Mucosa of rectum (tissue), 2 donors: ENCODE data around the gene UNC13B.

ENCODE experiments used
- H3K27ac ChIP-seq, 2 donors: one replicate each; pipeline ENCODE4 v1.7.0; 2013; ENCODE audit warnings: inconsistent platforms in 2 of 2, low read depth in 2 of 2, low read length in 2 of 2
- H3K27me3 ChIP-seq, 2 donors: one replicate each; pipeline ENCODE4 v1.7.0; 2013; ENCODE audit warnings: low read length in 2 of 2; ENCODE audit not compliant: control insufficient read depth in 2 of 2, insufficient read depth in 2 of 2
- H3K36me3 ChIP-seq, 2 donors: one replicate each; pipeline ENCODE4 v1.7.0; 2013; ENCODE audit warnings: low read length in 2 of 2; ENCODE audit not compliant: control insufficient read depth in 2 of 2, insufficient read depth in 2 of 2
- H3K4me1 ChIP-seq, 2 donors: one replicate each; pipeline ENCODE4 v1.7.0; 2013; ENCODE audit warnings: low read length in 2 of 2, mild to moderate bottlenecking in 1 of 2; ENCODE audit not compliant: control insufficient read depth in 2 of 2, insufficient read depth in 2 of 2
- H3K4me3 ChIP-seq, 2 donors: one replicate each; pipeline ENCODE4 v1.7.0; 2013; ENCODE audit warnings: low read length in 2 of 2
- H3K9ac ChIP-seq, 2 donors: one replicate each; pipeline ENCODE4 v1.7.0; 2013; ENCODE audit warnings: low read length in 2 of 2, low read depth in 1 of 2, mild to moderate bottlenecking in 1 of 2
- H3K9me3 ChIP-seq, 2 donors: one replicate each; pipeline ENCODE4 v1.7.0; 2013; ENCODE audit warnings: low read length in 2 of 2; ENCODE audit not compliant: control insufficient read depth in 2 of 2
- donor health status: healthy.
- donor health status: Normal muscosa, but diverticular disease.

The UNC13B gene

DNA sequence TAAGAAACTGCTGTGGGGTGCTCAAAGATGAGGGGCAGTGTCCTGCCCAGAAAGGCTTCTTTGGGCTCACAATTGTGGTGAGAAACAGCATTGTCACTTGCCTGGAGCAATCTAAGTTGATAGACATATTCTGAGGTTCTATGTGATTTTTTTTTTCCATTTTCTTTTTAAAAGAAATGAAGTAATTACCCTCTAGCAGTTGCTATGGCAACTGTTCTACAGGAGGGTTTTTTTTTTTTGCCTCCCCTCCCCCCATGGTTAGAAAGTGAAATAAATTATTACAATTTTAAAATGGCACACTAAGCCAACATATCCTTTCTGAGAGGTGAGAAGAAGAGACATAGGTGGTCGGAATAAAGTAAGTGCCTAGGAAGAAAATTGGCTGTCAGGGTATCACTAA lies 127.0 kb downstream of the UNC13B start:
- Histone ChIP-seq H3K9ac (no peak overlapping the region), H3K27me3 (no peaks in the 10 kb centered on the region), H3K27ac (no peak overlapping the region), H3K4me3 (no peak overlapping the region), H3K9me3 (no peaks in the 10 kb centered on the region), H3K4me1 (no peaks in the 10 kb centered on the region), H3K36me3 (no peaks in the 10 kb centered on the region)

DNA sequence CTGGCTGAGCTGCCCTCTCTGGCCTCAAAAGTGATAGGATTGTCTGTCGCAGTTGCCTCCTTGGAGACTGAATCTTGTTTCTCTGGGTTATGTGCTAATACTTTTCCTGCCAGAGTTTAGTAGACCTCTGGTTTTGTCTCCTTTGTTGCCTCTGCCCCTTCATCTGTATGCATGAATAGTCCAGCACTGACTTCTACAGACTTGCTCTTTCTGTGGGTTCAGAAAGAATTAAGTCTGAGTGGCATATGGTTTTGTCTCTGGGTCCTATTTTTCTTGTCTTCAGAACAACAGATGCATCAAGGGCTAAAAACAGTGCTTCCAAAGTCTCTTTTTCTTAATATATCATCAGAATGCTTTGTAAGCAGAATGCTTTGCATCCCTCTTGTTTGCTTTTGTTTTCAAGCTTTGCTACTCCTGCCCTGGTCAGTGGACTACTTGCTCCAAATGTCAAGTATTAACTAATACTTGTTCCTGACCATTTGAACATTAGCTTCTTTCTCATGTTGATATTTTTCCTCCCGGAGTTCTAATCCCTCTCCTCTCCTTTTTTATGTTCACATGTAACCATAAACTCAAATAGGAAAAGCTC lies 131.7 kb downstream of the UNC13B start:
- H3K36me3 ChIP-seq, result no peaks in the 10 kb centered on the region
- no peaks in the 10 kb centered on the region for H3K4me1 ChIP-seq
- no peak overlapping the region for H3K9ac ChIP-seq

DNA sequence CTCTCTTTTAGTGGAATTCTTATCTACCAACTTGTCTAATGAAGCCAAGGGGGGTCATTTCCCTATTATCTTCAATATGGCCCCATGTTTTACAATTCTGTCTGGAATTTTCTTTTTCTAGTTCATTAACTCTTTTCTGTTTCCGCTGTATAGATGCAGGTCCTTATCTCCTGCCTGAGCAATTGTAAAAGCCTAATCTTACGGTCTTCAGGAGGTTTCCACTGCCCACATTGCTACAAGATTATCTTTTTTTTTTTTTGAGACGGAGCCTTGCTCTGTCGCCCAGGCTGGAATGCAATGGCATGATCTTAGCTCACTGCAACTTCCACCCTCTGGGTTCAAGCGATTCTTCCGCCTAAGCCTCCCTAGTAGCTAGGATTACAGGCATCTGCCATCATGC lies 132.3 kb downstream of the UNC13B start:
- no peaks in the 10 kb centered on the region for H3K27me3 ChIP-seq
- no peak overlapping the region for H3K27ac ChIP-seq
- H3K36me3 ChIP-seq, result peaks cover 0 to 3% of the 10 kb centered on the region in 2 donors

More for the DNA sequence above, 131.7 kb downstream of the UNC13B start:
- H3K4me3 ChIP-seq, result no peak overlapping the region
- H3K27me3 ChIP-seq, result no peaks in the 10 kb centered on the region
- H3K9me3 ChIP-seq, result no peaks in the 10 kb centered on the region
- no peak overlapping the region for H3K27ac ChIP-seq

DNA sequence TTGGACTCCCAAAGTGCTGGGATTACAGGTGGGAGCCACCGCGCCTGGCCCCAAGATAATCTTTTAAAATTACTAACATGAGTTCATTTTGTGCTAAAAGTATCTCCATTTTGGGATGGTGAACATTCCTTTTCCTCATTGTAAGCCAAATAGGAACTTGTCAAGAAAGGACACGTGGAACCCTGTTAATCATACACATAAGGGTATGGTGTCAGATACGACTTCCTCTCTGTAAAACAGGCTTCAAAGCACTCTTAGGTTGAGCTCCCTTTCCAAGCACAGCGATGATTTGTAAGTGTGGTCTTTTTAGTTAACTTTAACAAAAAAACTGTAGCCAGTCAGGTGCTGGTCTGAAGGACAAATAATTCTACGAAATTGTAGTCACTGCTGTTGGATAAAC lies 132.7 kb downstream of the UNC13B start:
- no peaks in the 10 kb centered on the region for H3K9me3 ChIP-seq
- no peak overlapping the region for H3K4me3 ChIP-seq
- H3K27me3 ChIP-seq, result no peaks in the 10 kb centered on the region
- peaks cover 0 to 3% of the 10 kb centered on the region in 2 donors for H3K36me3 ChIP-seq
- no peak overlapping the region for H3K27ac ChIP-seq
- H3K9ac ChIP-seq, result no peak overlapping the region
- H3K4me1 ChIP-seq, result no peaks in the 10 kb centered on the region

More for the DNA sequence above, 132.3 kb downstream of the UNC13B start:
- Histone ChIP-seq H3K4me1 (no peaks in the 10 kb centered on the region), H3K4me3 (no peak overlapping the region), H3K9me3 (no peaks in the 10 kb centered on the region), H3K9ac (no peak overlapping the region)

DNA sequence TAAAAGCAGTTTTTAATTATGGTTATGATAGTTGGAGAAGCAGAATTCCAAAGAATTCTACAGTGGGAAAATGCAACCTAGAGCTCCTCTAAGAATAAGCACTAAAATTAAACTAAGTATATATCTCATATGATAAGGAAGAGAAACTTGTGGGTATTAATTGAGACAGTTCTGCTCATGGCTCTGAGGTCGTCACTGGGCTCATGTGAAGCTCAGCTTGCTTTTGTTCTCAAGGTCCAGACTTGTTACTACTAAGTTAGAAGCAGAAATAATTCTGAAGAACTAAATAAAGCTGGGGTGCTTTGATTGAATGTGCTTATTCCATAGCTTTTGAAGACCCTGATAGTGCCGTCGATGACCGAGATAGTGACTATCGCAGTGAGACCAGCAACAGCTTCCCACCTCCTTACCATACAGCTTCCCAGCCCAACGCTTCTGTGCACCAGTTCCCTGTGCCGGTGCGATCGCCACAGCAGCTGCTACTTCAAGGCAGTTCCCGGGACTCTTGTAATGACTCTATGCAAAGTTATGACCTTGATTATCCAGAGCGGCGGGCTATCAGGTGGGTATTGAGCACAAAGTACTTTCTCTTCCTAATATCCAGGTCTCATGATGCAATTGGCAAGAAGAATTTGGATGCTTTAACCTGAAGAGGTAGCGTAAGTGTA lies 133.7 kb downstream of the UNC13B start:
- Histone ChIP-seq H3K9me3 (no peaks in the 10 kb centered on the region), H3K27ac (no peak overlapping the region), H3K4me3 (no peak overlapping the region), H3K9ac (no peak overlapping the region), H3K27me3 (no peaks in the 10 kb centered on the region), H3K4me1 (no peaks in the 10 kb centered on the region), H3K36me3 (peaks cover 0 to 11% of the 10 kb centered on the region in 2 donors)

DNA sequence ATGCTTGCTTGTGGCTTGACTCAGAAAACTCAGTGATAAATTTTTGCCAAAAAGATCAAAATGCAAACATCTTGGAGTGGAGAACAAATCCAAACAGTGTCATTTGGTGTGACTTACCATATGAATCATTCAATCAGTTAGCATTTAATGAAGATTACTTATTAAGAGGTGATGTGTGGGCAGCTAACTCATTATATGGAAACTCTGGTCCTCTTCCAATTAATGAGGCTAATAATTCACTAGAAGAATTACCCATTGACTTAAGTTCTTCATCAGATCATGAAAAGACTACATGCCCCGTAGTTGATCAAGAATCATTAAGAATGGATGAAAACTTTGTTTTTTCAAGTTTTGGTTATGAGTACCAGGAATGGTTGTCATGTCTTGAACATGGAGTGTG lies 141.8 kb downstream of the UNC13B start:
- no peak overlapping the region for H3K27ac ChIP-seq
- no peaks in the 10 kb centered on the region for H3K9me3 ChIP-seq
- no peaks in the 10 kb centered on the region for H3K4me1 ChIP-seq
- no peak overlapping the region for H3K9ac ChIP-seq
- H3K36me3 ChIP-seq, result peaks cover 4 to 15% of the 10 kb centered on the region in 2 donors
- H3K27me3 ChIP-seq, result no peaks in the 10 kb centered on the region
- H3K4me3 ChIP-seq, result no peak overlapping the region

DNA sequence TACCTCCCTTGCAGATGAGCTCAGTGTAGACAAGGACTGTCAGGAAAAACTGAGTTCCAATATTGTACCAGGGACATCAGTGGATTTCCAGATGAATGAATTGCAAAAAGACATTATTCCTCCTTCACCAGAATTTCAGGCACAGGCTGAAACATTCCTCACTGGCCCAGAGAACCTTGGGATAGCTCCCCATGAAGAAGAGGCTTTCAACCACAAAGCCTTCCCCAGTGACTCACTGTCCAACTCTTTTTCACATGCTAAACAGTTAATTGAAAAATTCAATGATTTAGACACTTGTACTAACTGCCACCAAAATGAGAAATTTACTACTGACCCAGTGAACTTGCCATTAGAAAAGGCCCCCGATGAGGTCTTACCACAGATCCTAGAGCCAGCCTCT lies 144.5 kb downstream of the UNC13B start:
- H3K27me3 ChIP-seq, result no peaks in the 10 kb centered on the region
- H3K4me3 ChIP-seq, result no peak overlapping the region
- no peak overlapping the region for H3K9ac ChIP-seq
- no peak overlapping the region for H3K27ac ChIP-seq
- H3K36me3 ChIP-seq, result peaks cover 10 to 14% of the 10 kb centered on the region in 2 donors
- H3K9me3 ChIP-seq, result no peaks in the 10 kb centered on the region
- no peaks in the 10 kb centered on the region for H3K4me1 ChIP-seq

DNA sequence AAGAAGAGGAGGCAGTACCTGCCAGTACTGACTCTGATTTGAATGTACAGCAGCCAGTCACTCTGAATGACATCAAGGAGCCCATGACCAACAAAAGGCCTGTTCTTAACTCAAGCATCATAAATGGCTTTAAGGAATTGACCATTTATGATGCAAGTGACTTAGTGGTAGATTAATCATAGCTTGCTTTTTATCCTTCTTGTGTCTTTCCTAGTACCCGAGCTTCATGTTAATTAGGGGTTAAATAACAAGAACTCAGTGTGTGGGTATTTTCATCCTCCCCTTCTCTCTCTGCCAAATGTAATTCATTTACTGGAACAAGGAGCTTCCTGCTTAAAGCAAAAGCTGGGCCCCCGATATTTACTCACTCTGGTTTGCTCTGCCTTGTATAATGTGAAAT lies 146.5 kb downstream of the UNC13B start:
- no peak overlapping the region for H3K27ac ChIP-seq
- H3K9ac ChIP-seq, result no peak overlapping the region
- no peaks in the 10 kb centered on the region for H3K4me1 ChIP-seq
- no peak overlapping the region for H3K4me3 ChIP-seq
- H3K36me3 ChIP-seq, result peaks cover 11 to 15% of the 10 kb centered on the region in 2 donors
- H3K27me3 ChIP-seq, result no peaks in the 10 kb centered on the region
- H3K9me3 ChIP-seq, result no peaks in the 10 kb centered on the region

DNA sequence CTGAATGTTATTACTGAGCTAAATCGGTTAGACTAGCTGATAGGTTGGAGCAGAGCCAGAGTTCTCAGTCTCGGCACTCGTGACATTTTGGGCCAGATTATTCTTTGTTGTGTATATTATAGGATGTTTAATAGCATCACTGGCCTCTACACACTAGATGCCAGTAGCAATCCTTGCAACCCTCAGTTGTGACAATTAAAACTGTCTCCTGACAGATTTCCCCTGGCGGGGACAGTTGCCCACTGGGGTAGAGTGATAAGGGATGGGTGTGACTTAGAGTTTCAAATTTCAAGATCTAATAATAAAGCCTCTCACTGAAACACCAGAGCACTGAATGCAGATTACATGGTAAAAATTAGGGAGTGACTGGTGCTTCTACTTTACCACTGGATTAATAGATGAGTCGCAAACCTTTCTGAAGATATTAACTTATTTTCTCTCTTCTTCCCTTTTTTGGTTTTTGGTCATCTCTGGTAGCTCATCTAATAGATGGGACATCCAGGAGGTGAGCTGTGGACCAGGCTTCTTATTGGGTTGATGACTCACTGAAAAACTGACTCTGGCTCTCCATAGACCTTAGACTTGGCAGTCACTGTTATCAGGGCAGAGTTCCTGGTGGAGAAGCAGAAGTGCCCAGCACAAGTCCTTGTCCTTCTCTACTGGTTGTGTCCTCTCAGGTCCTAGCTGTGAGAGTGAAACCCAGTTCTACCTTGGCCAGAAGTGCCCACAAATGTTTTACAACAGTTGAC lies 150.3 kb downstream of the UNC13B start:
- no peaks in the 10 kb centered on the region for H3K4me1 ChIP-seq
- peaks cover 22 to 26% of the 10 kb centered on the region in 2 donors for H3K36me3 ChIP-seq
- no peak overlapping the region for H3K4me3 ChIP-seq
- no peak overlapping the region for H3K27ac ChIP-seq
- no peak overlapping the region for H3K9ac ChIP-seq
- H3K27me3 ChIP-seq, result no peaks in the 10 kb centered on the region
- no peaks in the 10 kb centered on the region for H3K9me3 ChIP-seq

DNA sequence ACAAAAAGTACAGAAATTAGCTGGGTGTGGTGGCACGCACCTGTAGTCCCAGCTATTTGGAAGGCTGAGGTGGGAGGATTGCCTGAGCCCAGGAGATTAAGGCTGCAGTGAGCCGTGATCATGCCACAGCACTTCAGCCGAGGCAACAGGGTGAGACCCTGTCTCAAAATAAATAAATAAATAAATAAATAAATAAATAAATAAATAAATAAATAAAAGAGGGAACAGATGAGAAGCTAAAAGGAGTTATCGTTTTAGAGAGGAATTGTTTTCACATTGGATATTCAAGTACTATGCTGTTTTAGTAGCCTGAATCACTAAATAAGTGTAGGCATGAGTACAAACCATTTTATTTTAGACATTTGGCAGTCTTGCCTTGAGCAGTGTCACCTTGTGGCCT lies 151.7 kb downstream of the UNC13B start:
- no peaks in the 10 kb centered on the region for H3K9me3 ChIP-seq
- H3K9ac ChIP-seq, result no peak overlapping the region
- peaks cover 22 to 26% of the 10 kb centered on the region in 2 donors for H3K36me3 ChIP-seq
- H3K4me1 ChIP-seq, result no peaks in the 10 kb centered on the region
- no peak overlapping the region for H3K4me3 ChIP-seq
- no peaks in the 10 kb centered on the region for H3K27me3 ChIP-seq
- H3K27ac ChIP-seq, result no peak overlapping the region
